ENCODE results near the gene PDGFC. TPM values are rescaled to one million over a fixed set of nuclear protein-coding genes. Genes with fewer than 3 reads are reported as not detected.

PDGFC gene
- total RNA-seq, 1 donor from 2014 or later = not detected

GRCh38 chr4:156889616-156890594 lies 81.7 kb downstream of the PDGFC start:
- H3K27ac Mint-ChIP-seq = no peak overlapping the region
- TF ChIP-seq CTCF (IDR thresholded peaks at IDR 0.05) = no peak
- CTCF ChIA-PET = no interaction called here
- intact Hi-C loops (cut with micrococcal nuclease) = no loop called here
- H3K4me1 Mint-ChIP-seq = no peaks in the 10 kb centered on the region
- no peaks in the 10 kb centered on the region for H3K9me3 Mint-ChIP-seq
- POLR2A ChIA-PET = no interaction called here
- no peaks in the 10 kb centered on the region for H3K27me3 Mint-ChIP-seq
- no peak overlapping the region for H3K4me3 Mint-ChIP-seq
- DNase-seq (no peak), ATAC-seq (ENCODE audit: low read depth) (no peak)
- H3K36me3 Mint-ChIP-seq (ENCODE audit: low read depth) = no peaks in the 10 kb centered on the region

GRCh38 chr4:156888762-156889161 lies 82.8 kb downstream of the PDGFC start:
- TF ChIP-seq CTCF (IDR thresholded peaks at IDR 0.05) = no peak
- no peaks in the 10 kb centered on the region for H3K9me3 Mint-ChIP-seq
- no peak overlapping the region for H3K4me3 Mint-ChIP-seq
- DNase-seq (no peak), ATAC-seq (ENCODE audit: low read depth) (no peak)
- H3K27ac Mint-ChIP-seq = no peak overlapping the region
- H3K27me3 Mint-ChIP-seq = no peaks in the 10 kb centered on the region
- POLR2A ChIA-PET = no interaction called here
- intact Hi-C loops (cut with micrococcal nuclease) = no loop called here
- CTCF ChIA-PET = no interaction called here
- H3K4me1 Mint-ChIP-seq = no peaks in the 10 kb centered on the region
- H3K36me3 Mint-ChIP-seq (ENCODE audit: low read depth) = no peaks in the 10 kb centered on the region

- Mint-ChIP-seq H3K36me3 (ENCODE audit: low read depth) (no peaks in the 10 kb centered on the region), H3K4me3 (no peak overlapping the region), H3K27me3 (no peaks in the 10 kb centered on the region), H3K4me1 (no peaks in the 10 kb centered on the region), H3K9me3 (no peaks in the 10 kb centered on the region), H3K27ac (no peak overlapping the region)
- ChIA-PET CTCF (no interaction called here), POLR2A (no interaction called here)
- intact Hi-C loops (cut with micrococcal nuclease) = no loop called here
- no peak for ATAC-seq (ENCODE audit: low read depth)
- no peak for TF ChIP-seq CTCF (IDR thresholded peaks at IDR 0.05)
- DNase-seq = no peak
These were observed 85.1 kb downstream of the PDGFC start for GRCh38 chr4:156886481-156886880.

GRCh38 chr4:156885374-156885773 lies 86.2 kb downstream of the PDGFC start:
- intact Hi-C loops (cut with micrococcal nuclease) = no loop called here
- Mint-ChIP-seq H3K36me3 (ENCODE audit: low read depth) (no peaks in the 10 kb centered on the region), H3K4me1 (no peaks in the 10 kb centered on the region), H3K4me3 (no peak overlapping the region), H3K9me3 (no peaks in the 10 kb centered on the region), H3K27me3 (no peaks in the 10 kb centered on the region), H3K27ac (no peak overlapping the region)
- POLR2A ChIA-PET = no interaction called here
- DNase-seq = no peak
- TF ChIP-seq CTCF (IDR thresholded peaks at IDR 0.05) = no peak
- ATAC-seq (ENCODE audit: low read depth) = no peak
- CTCF ChIA-PET = no interaction called here

- no peaks in the 10 kb centered on the region for H3K9me3 Mint-ChIP-seq
- DNase-seq (no peak), ATAC-seq (ENCODE audit: low read depth) (no peak)
- no peaks in the 10 kb centered on the region for H3K4me1 Mint-ChIP-seq
- ChIA-PET CTCF (no interaction called here), POLR2A (no interaction called here)
- H3K27ac Mint-ChIP-seq = no peak overlapping the region
- H3K27me3 Mint-ChIP-seq = no peaks in the 10 kb centered on the region
- no peaks in the 10 kb centered on the region for H3K36me3 Mint-ChIP-seq (ENCODE audit: low read depth)
- TF ChIP-seq CTCF (IDR thresholded peaks at IDR 0.05) = no peak
- no peak overlapping the region for H3K4me3 Mint-ChIP-seq
- intact Hi-C loops (cut with micrococcal nuclease) = no loop called here
These were observed 87.4 kb downstream of the PDGFC start for GRCh38 chr4:156884183-156884582.
